Sigmoid colon (tissue), 7 donors: ENCODE measurements around the gene TPSD1. TPM values are rescaled to one million over a fixed set of nuclear protein-coding genes. Genes with fewer than 3 reads are reported as not detected.

Experiments
- DNase-seq: peaks from one replicate; pipeline ENCODE4 v3.0.0-alpha.2; 2019
- H3K27ac ChIP-seq, 4 donors: fragments of 200-600 bp; sonication (generic); one replicate each; pipeline ENCODE4 v1.5.1; 2016 to 2019; ENCODE audit warnings: mild to moderate bottlenecking in 1 of 4
- H3K27me3 ChIP-seq, 3 donors: fragments of 200-600 bp; sonication (generic); one replicate each; pipeline ENCODE4 v1.5.1; 2019; ENCODE audit warnings: mild to moderate bottlenecking in 1 of 3
- H3K36me3 ChIP-seq, 4 donors: fragments of 200-600 bp; sonication (generic); one replicate each; pipeline ENCODE4 v1.5.1; 2016 to 2019
- H3K4me1 ChIP-seq, 4 donors: fragments of 200-600 bp; sonication (generic); one replicate each; pipeline ENCODE4 v1.5.1; 2017 to 2019
- H3K4me3 ChIP-seq, 4 donors: fragments of 200-600 bp; sonication (generic); one replicate each; pipeline ENCODE4 v1.5.1; 2017 to 2019; ENCODE audit warnings: mild to moderate bottlenecking in 2 of 4, moderate library complexity in 1 of 4
- H3K9me3 ChIP-seq, 4 donors: fragments of 200-600 bp in 3 of 4; sonication (generic) in 3 of 4; one replicate each; pipeline versions ENCODE4 v1.5.1 to v1.6.1; 2013 to 2019
- EP300 ChIP-seq, 4 donors: sonication (generic); formaldehyde crosslinking; IDR thresholded peaks; one replicate each; pipeline ENCODE4 v1.6.1; 2017; ENCODE audit warnings: antibody characterized with exemption in 4 of 4
- POLR2A ChIP-seq, 2 donors: fragments of 450-650 bp; IDR thresholded peaks; one replicate each; pipeline ENCODE4 v1.6.1; 2016; ENCODE audit warnings: antibody characterized with exemption in 2 of 2, mild to moderate bottlenecking in 2 of 2, moderate library complexity in 2 of 2
- POLR2AphosphoS5 ChIP-seq, 4 donors: sonication (generic); formaldehyde crosslinking; IDR thresholded peaks; one replicate each; pipeline ENCODE4 v1.6.1; 2017; ENCODE audit warnings: antibody characterized with exemption in 4 of 4
- WGBS, 2 donors: extraction: QIAGEN DNeasy Blood & Tissue Kit; methylation state at CpG; one replicate each; pipeline ENCODE4 v1.1.7; 2013; 5-methylcytosine and 5-hydroxymethylcytosine counted together
- intact Hi-C: fragments of 100-400 bp; cut with DNase I; formaldehyde crosslinking; loops from one replicate; pipeline ENCODE4 v1.15.1; 2023
- polyA plus RNA-seq, 3 donors: library from polyadenylated mRNA; stranded (reverse); fragments of 200-250 nt; gene quantifications; one replicate each; pipeline ENCODE4 v1.2.3, GENCODE V29; 2013
- total RNA-seq, 4 donors: library from RNA; depleted of rRNA; stranded (reverse); fragments of >200 nt; gene quantifications; one replicate each; pipeline ENCODE4 v1.1.0, GENCODE V29; 2016
- TF ChIP-seq, protein P1 (sequence below), 4 experiments: fragments of 450-650 bp in 3 of 4; fragments of 200-600 bp in 1 of 4; IDR thresholded peaks; one replicate each; pipeline ENCODE4 v1.5.1; 2016 to 2019; ENCODE audit warnings: antibody characterized with exemption in 4 of 4, mild to moderate bottlenecking in 3 of 4, moderate library complexity in 2 of 4
- donor health status: healthy with polysubstance abuse.
- donor health status: Bipolar disorder and iron deficiency.
- donor health status: healthy.

TPSD1 gene
- total and polyA plus RNA-seq, 7 donors = 0.71 to 5.3 (median 1.2) TPM; not detected in 4

DNA sequence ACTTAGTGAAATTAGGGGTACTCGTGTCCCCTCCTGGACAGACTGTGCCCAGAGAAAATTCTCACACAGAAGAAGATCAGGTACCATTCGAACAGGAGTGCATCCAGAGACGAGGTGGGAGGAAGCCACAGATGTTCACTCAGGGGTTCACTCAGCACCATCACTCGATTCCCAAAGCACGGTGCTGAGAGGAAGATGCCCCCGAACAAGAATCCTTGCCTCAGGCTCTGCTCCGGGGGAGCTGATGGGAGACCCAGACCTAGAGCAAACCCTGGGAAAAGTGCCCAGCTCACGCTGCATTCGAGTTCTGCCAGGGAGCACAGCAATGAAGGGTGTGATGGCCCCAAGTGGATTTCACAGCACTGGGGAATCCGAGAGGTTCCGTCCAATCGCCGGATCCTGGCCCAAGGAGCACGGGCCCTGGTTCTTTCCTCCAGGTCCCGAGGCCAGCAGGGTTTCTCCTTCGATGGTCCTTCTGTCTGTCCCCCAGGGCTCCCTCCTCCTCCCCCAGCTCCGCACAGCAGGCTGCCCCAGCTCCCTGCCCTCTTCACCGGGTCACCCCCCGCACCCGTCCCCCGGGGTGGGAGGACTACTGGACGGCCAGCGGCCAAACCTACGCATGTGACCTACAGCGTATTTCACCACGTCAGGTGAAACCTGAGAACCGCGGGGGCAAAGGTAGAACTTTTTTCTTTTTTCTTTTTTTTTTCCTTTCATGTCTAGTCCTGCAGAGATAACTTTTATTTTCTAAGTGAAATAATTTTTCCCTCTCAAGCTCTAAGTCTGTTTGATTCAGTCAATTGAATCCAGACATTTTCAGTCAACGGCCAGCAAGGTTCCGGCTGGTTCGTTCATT is 43.4 kb downstream of the TPSD1 start:
- intact Hi-C loops = no loop called here
- DNase-seq = no peak
- H3K27ac ChIP-seq = no peak overlapping the region
- H3K4me1 ChIP-seq = peaks cover 0 to 15% (median 8%) of the 10 kb centered on the region in 4 donors
- H3K27me3 ChIP-seq = peaks cover 18 to 51% (median 37%) of the 10 kb centered on the region in 3 donors
- H3K4me3 ChIP-seq = no peak overlapping the region
- TF ChIP-seq POLR2AphosphoS5 (IDR thresholded peaks at IDR 0.05) = no peak
- H3K36me3 ChIP-seq = no peaks in the 10 kb centered on the region
- 37 to 75% methylated on average over 31 of the region's 31 CpGs for WGBS, 2 donors
- H3K9me3 ChIP-seq = no peaks in the 10 kb centered on the region

DNA sequence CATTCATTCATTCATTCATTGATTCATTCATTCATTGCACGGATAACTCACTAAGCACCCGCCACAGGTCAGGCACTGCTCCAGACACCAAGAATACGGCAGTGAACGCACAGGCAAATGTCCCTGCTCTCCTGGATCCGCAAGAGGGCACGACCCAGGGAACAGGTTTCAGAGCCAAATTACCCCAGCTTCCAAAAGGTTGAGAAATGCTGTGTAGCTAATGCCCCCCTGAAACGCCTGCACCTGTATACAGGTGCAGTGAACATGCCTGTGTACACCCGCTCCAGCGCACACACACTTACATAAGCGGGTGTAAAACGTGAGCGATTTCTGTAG is 44.0 kb downstream of the TPSD1 start:
- no peak for TF ChIP-seq POLR2AphosphoS5 (IDR thresholded peaks at IDR 0.05)
- TF ChIP-seq POLR2A (IDR thresholded peaks at IDR 0.05) = no peak
- TF ChIP-seq, protein P1, sequence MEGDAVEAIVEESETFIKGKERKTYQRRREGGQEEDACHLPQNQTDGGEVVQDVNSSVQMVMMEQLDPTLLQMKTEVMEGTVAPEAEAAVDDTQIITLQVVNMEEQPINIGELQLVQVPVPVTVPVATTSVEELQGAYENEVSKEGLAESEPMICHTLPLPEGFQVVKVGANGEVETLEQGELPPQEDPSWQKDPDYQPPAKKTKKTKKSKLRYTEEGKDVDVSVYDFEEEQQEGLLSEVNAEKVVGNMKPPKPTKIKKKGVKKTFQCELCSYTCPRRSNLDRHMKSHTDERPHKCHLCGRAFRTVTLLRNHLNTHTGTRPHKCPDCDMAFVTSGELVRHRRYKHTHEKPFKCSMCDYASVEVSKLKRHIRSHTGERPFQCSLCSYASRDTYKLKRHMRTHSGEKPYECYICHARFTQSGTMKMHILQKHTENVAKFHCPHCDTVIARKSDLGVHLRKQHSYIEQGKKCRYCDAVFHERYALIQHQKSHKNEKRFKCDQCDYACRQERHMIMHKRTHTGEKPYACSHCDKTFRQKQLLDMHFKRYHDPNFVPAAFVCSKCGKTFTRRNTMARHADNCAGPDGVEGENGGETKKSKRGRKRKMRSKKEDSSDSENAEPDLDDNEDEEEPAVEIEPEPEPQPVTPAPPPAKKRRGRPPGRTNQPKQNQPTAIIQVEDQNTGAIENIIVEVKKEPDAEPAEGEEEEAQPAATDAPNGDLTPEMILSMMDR (IDR thresholded peaks at IDR 0.05) = no peak
- Histone ChIP-seq H3K27me3 (peaks cover 18 to 52% (median 37%) of the 10 kb centered on the region in 3 donors), H3K27ac (no peak overlapping the region), H3K9me3 (no peaks in the 10 kb centered on the region), H3K4me3 (no peak overlapping the region), H3K36me3 (no peaks in the 10 kb centered on the region), H3K4me1 (peaks cover 0 to 15% (median 8%) of the 10 kb centered on the region in 4 donors)
- 31 to 74% methylated on average over 12 of the region's 12 CpGs for WGBS, 2 donors
- intact Hi-C loops = no loop called here
- no peak for DNase-seq

GRCh38 chr16:1300664-1301476 is 45.0 kb downstream of the TPSD1 start:
- no peaks in the 10 kb centered on the region for H3K9me3 ChIP-seq
- intact Hi-C loops = no loop called here
- 6 to 13% methylated on average over 42 of the region's 42 CpGs for WGBS, 2 donors
- no peak overlapping the region for H3K4me3 ChIP-seq
- no peak for DNase-seq
- H3K36me3 ChIP-seq = no peaks in the 10 kb centered on the region
- peaks cover 18 to 52% (median 37%) of the 10 kb centered on the region in 3 donors for H3K27me3 ChIP-seq
- TF ChIP-seq, protein P1 (IDR thresholded peaks at IDR 0.05) = peak in 3 of 4 experiments; percentile 64 to 79 (median 71)
- TF ChIP-seq POLR2A (IDR thresholded peaks at IDR 0.05) = no peak
- no peak overlapping the region for H3K27ac ChIP-seq
- H3K4me1 ChIP-seq = peaks cover 0 to 15% (median 8%) of the 10 kb centered on the region in 4 donors

- no peak for DNase-seq
- intact Hi-C loops = no loop called here
- Histone ChIP-seq H3K4me1 (peaks cover 0 to 15% (median 8%) of the 10 kb centered on the region in 4 donors), H3K27me3 (peaks cover 18 to 52% (median 37%) of the 10 kb centered on the region in 3 donors), H3K4me3 (no peak overlapping the region), H3K9me3 (no peaks in the 10 kb centered on the region), H3K36me3 (no peaks in the 10 kb centered on the region), H3K27ac (no peak overlapping the region)
- TF ChIP-seq, protein P1 (IDR thresholded peaks at IDR 0.05) = no peak
- TF ChIP-seq EP300 (IDR thresholded peaks at IDR 0.05) (no peak), POLR2A (IDR thresholded peaks at IDR 0.05) (no peak), POLR2AphosphoS5 (IDR thresholded peaks at IDR 0.05) (no peak)
- 71 to 80% methylated on average over 12 of the region's 12 CpGs for WGBS, 2 donors
Observed at GRCh38 chr16:1301562-1301961, 45.7 kb downstream of the TPSD1 start.

GRCh38 chr16:1305823-1306222 is 50.0 kb downstream of the TPSD1 start:
- H3K27me3 ChIP-seq = peaks cover 5 to 35% (median 21%) of the 10 kb centered on the region in 3 donors
- no peak overlapping the region for H3K4me3 ChIP-seq
- H3K4me1 ChIP-seq = peaks cover 0 to 12% (median 10%) of the 10 kb centered on the region in 4 donors
- no peaks in the 10 kb centered on the region for H3K36me3 ChIP-seq
- H3K9me3 ChIP-seq = no peaks in the 10 kb centered on the region
- TF ChIP-seq POLR2A (IDR thresholded peaks at IDR 0.05) = no peak
- TF ChIP-seq, protein P1 (IDR thresholded peaks at IDR 0.05) = no peak
- TF ChIP-seq EP300 (IDR thresholded peaks at IDR 0.05) = no peak
- no peak for TF ChIP-seq POLR2AphosphoS5 (IDR thresholded peaks at IDR 0.05)
- DNase-seq = no peak
- WGBS, 2 donors = 56 to 58% methylated on average over 12 of the region's 12 CpGs
- intact Hi-C loops = loop anchor here (5.0 kb wide), 1 partner anchor 961 kb away; the partner anchor contains the start of gene RNPS1
- no peak overlapping the region for H3K27ac ChIP-seq
